HK-2 (cell line): Measurements from ENCODE around the gene MZF1.

Experiments
- DNase-seq: peaks from one replicate; pipeline ENCODE4 v3.0.0-alpha.2; 2018; ENCODE audit not compliant: unreplicated experiment

The MZF1 gene

GRCh38 chr19:58513694-58514563, 59.2 kb downstream of the MZF1 start:
- peak; percentile 85 for DNase-seq

GRCh38 chr19:58513213-58513693, 59.9 kb downstream of the MZF1 start:
- DNase-seq, result no peak
